SIG-M5 treated with dmso at 0.1 percent for 504 hours (cell line): ENCODE results near the gene SLC29A3.

Experiments
- DNase-seq: peaks from one replicate; lab custom pipeline; 2025; ENCODE audit not compliant: unreplicated experiment; lab: John Stamatoyannopoulos, UW

SLC29A3 gene

GRCh38 chr10:71366690-71367089 lies 47.6 kb downstream of the SLC29A3 start:
- no peak for DNase-seq

GRCh38 chr10:71367271-71367670 lies 48.2 kb downstream of the SLC29A3 start:
- peak; percentile 67 for DNase-seq

DNA sequence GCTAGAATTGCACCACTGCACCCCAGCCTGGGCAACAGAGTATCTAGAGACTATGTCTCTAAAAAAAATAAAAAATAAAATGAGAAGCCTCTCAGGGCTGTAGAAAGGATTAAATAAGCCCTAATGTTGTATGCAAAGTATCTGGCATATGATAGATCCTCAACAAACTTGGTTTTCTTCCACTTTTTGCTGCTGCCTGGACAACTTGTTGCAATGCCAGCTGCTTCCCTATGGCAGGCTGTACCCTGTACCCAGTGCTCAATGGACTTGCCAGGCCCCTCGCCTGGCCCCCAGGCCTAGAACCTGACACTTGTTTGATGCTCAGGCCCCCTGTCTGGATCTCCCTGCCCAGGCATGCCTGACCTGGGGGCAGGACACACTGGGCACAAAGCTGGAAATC lies 49.1 kb downstream of the SLC29A3 start:
- DNase-seq = no peak

DNA sequence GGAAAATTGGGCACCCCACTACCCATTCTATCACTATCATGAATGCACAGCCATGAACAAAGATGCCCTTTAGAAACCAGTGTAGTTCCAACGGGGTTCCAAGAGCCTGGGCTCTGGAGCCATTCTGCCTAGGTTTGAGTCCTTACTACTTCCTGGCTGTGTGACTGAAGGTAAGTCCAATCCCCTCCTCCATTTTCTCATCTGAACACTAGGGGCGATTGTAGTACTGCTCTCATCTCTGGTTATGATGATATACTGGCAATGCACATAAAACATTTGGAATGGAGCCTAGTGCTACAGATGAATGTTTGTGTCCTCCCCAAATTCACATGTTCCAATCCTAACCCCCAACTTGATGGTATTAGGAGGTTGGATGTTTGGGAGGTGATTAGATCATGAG lies 49.6 kb downstream of the SLC29A3 start:
- DNase-seq = peak; percentile 14

GRCh38 chr10:71369602-71370001 lies 50.5 kb downstream of the SLC29A3 start:
- no peak for DNase-seq

DNA sequence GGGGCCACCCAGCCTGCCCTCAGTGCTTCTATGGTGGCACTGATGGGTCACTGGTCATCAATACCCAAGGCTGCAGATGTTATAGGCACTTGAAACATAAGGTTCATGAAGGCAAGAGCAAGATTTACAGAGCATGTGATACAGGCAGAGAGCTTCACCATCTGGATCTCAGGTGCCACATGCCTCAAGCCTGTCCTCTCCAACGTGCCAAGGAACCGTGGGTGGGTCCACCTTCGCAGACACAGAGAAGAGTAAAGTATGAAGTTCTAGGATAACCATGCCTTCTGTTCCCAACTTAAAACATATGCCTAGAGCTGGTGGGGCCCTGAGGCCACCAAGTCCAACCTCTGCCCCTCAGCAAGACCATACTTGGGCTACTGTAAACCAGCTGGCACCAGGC lies 51.0 kb downstream of the SLC29A3 start:
- no peak for DNase-seq

- DNase-seq = peak; percentile 67
These were observed 52.7 kb downstream of the SLC29A3 start for GRCh38 chr10:71371750-71372166.

DNA sequence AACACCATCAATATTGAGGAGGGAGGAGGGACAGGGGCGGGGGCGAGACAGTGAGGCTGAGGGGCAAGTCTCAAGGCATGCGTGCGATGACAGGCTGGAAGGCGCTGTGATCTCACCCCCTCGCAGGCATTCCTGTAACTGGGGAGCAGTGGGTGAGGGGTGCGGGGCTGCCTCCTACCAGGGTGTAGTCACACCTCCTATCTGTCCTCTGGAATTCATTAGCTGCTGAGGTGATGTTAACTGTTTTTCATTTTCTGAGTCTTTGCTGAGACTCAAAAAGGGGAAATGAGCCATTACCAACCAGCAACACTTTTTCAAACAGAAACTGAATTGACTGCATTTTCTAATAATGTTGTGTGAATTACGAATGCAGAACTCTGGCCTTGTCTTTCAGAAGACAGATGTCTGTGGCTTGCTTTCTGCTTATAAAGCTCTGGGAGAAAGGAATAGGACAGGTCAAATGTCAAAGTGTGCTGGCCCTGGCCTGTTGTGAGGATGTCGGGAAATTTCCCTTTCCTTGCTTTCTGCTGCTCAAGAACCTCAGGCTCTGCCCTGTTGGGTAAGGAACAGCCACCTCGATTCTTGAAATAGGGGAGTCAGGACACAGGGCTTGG lies 53.9 kb downstream of the SLC29A3 start:
- peak; percentile 52 for DNase-seq

DNA sequence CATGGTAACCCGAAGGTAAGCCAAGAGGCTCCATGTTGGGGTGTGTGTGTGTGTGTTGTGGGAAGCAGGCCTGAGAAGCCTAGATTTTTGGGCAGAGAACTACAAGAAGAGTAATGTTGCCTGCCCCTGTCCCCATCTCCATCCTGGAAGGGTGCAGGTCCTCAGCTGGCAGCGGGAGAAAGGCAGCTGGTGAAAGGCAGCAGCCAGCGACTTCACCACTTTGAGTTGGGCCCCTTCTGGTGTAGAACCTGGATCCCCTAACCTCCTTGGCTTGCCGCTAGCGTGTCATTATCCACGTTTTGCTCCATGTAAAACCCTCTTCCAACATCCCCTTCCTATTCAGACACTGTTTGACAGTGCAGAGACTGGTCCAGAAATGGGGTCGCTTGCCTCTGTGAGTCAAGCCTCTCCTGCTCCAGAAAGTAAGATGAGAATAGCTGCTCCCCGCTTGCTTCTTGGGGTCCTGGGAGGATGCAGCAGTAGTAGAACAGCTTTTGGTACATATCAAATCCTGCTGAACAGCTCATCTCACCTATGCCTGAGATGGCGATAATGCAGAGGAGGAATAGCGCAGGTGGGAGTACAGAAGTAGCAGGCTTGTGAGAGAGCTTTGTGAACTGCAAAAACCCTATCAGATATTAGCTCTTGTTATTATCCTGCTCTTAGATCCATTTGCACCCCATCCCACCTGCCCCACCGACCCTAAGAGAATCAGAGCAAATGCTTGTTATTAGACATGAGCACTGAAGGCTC lies 55.6 kb downstream of the SLC29A3 start:
- no peak for DNase-seq

GRCh38 chr10:71375952-71376351 lies 56.9 kb downstream of the SLC29A3 start:
- no peak for DNase-seq

GRCh38 chr10:71378336-71379117 lies 59.5 kb downstream of the SLC29A3 start:
- DNase-seq = peak; percentile 82

DNA sequence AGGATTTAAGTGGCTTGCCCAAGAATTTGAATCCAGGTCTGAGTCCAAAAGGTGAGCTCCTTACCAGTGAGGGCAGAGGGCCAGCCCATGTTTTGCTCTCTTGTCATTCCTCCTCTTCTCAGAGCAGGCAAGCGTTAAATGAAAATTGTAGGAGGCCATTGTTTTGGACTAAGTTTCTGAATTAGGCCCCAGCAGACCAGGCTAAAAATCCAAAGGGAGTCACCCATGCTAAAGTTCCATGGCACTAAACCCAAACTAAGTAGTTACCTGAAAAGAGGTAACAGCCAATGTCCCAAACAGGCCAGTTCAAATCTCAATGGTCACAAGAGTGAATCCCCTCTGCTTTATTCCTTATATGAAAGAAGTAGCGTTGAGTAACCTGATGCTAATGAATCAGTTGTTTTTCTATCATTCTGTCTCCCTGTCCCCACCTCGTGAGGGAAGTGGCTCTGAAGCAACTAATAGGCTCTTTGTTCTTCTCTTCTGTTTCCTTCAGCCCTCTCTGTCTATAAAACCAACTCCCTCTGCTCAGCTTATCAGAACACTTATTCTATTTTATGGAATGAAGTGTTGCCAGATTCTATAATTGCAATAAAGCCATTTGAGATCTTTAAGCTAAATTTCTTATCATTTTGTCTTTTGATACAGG lies 60.2 kb downstream of the SLC29A3 start:
- DNase-seq = no peak

DNA sequence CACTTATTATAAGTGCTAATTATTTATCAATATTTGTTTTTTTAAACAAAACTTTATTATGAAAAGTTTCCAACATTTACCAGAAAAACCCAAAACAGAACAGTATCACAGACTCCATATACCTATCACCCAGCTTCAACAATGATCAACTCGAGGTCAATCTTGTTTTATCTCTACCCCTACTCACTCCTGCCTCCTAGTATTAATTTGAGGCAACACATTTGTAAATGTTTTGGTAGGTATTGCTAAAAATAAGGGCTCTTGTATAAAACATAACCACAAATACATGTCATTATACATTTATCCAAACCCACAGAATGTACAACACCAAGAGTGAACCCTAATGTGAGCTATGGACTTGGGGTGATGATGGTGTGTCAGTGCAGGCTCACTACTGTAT lies 61.8 kb downstream of the SLC29A3 start:
- DNase-seq = no peak

DNA sequence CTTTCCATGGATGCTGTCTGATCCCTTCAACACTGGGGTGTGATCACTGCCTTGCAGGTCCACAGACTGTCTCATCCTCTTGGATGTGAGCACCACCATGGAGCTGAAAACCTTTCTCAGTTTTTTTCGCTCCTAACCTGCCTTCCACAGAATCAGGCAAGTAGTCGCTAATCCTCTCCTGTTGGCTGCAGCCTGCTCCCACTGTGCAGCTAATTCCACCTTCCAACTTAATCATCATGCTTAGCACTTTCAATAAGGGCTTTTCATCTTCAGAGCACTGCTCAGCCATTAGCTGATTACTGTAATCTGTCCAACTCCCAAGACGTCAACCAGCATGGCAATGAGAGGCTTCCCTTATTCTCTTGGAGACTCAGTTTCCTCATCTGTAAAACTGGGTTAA lies 62.6 kb downstream of the SLC29A3 start:
- DNase-seq = no peak

DNA sequence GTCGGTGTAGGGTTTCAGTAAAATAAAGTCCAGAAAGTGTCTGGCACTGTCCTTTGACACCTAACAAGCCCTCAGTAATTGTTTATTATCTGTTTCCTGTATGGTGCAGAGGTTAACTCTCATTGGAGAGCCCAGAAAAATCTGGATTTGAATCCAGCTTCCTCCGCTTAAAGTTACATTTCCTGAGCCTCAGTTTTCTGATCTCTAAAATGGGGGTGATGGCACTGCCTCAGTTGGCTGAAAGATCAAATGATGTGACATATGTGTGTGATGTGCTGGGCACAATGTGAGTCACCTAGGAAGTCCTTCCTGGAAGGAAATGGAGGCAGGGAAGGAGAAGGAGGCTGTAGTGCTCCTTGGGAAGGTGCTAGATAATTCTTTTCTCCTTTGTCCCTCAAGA lies 63.0 kb downstream of the SLC29A3 start:
- DNase-seq = no peak

- DNase-seq = peak; percentile 77
These were observed 63.7 kb downstream of the SLC29A3 start for GRCh38 chr10:71382757-71383156.

GRCh38 chr10:71383972-71384687 lies 65.1 kb downstream of the SLC29A3 start:
- DNase-seq = peak; percentile 56

DNA sequence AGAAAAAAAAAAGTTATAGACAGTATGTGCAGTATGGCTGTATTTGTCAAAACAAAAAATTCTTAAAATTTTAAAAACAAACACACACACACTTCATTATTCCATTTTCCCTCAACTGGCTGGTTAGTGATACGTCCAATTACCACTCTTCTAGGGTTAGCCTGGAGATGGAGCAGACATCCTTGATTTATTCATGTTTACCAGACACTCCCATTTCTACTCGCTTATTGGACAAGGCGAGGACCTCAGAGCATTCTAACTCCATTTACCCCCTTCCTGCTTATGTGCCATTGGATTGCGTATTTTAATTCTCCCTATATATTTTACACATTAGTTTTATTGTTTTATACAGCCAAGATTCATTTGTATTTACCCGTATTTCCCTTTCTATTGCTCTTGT lies 69.1 kb downstream of the SLC29A3 start:
- no peak for DNase-seq

DNA sequence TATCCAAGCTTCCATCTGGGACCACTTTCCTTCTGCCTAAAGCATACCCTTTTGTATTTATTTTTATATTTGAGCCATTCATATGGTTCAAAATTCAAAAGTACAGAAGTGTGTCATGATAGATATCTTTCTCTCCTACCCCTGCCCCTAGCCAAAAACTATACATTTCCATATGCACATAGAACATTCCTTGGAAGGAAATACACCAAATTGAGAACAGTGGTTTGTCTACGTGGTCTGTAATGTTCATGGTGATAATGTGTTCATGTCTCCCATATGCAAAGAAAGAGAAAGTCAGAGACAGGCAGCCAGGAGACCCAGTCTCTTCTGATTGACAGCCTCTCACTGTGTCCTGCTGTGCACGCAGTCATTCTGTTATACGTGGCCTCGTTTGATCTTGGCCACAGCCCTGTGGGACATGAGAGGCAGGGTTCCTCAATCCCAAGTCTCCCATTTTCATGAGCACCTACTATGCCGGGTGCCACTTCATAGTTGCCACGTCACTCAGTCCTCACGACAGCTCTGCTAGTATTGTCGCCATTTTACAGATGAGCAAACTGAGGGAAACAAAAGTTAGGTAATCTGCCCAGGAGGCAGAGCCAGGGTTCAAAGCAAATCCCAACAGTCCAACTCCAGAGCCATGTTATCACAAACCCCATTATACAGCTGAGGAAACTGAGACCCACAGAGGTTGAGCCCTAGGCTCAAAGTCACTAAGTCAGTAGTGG lies 69.7 kb downstream of the SLC29A3 start:
- no peak for DNase-seq

- no peak for DNase-seq
These were observed 70.9 kb downstream of the SLC29A3 start for GRCh38 chr10:71389768-71390460.
